ENCODE measurements around the gene KNCN.

KNCN gene

GRCh38 chr1:46523496-46524353 lies 27.7 kb downstream of the KNCN start:
- DNase-seq: no peak

- no peak for DNase-seq
These were observed 28.5 kb downstream of the KNCN start for GRCh38 chr1:46522969-46523320.

- no peak for DNase-seq
These were observed 29.1 kb downstream of the KNCN start for GRCh38 chr1:46522184-46522968.

- no peak for DNase-seq
These were observed 30.0 kb downstream of the KNCN start for GRCh38 chr1:46521414-46521813.

- DNase-seq: no peak
These were observed 31.2 kb downstream of the KNCN start for GRCh38 chr1:46520063-46520911.

GRCh38 chr1:46519209-46519608 lies 32.2 kb downstream of the KNCN start:
- DNase-seq: no peak

- DNase-seq: no peak
These were observed 33.4 kb downstream of the KNCN start for GRCh38 chr1:46517932-46518498.

GRCh38 chr1:46517010-46517600 lies 34.3 kb downstream of the KNCN start:
- no peak for DNase-seq

GRCh38 chr1:46516200-46516950 lies 35.1 kb downstream of the KNCN start:
- no peak for DNase-seq

GRCh38 chr1:46515576-46515975 lies 35.9 kb downstream of the KNCN start:
- no peak for DNase-seq

GRCh38 chr1:46513536-46513935 lies 37.9 kb downstream of the KNCN start:
- DNase-seq: no peak

- no peak for DNase-seq
These were observed 38.7 kb downstream of the KNCN start for GRCh38 chr1:46512792-46513190.

- no peak for DNase-seq
These were observed 39.2 kb downstream of the KNCN start for GRCh38 chr1:46512135-46512791.

- no peak for DNase-seq
These were observed 40.5 kb downstream of the KNCN start for GRCh38 chr1:46510998-46511365.

GRCh38 chr1:46510341-46510997 lies 41.0 kb downstream of the KNCN start:
- no peak for DNase-seq

GRCh38 chr1:46508757-46509156 lies 42.7 kb downstream of the KNCN start:
- no peak for DNase-seq

- DNase-seq: no peak
These were observed 44.8 kb downstream of the KNCN start for GRCh38 chr1:46506470-46507219.

GRCh38 chr1:46503421-46503820 lies 48.0 kb downstream of the KNCN start:
- no peak for DNase-seq

- no peak for DNase-seq
These were observed 49.9 kb downstream of the KNCN start for GRCh38 chr1:46501528-46501927.

- no peak for DNase-seq
These were observed 53.8 kb downstream of the KNCN start for GRCh38 chr1:46497665-46498064.
